OCI-LY1 (cell line): ENCODE data around the gene DUSP7.

Experiments
- EZH2 ChIP-seq: fragments of 200-600 bp; sonication (generic), shearing (Covaris generic); IDR thresholded peaks from 2 replicates; pipeline ENCODE4 v1.8.0; 2017; ENCODE audit warnings: borderline replicate concordance, mixed run types, mild to moderate bottlenecking, antibody characterized with exemption, low read length, moderate library complexity, mixed read lengths
- TF ChIP-seq, protein P1 (sequence below): fragments of 200-600 bp; sonication (generic), shearing (Covaris generic); IDR thresholded peaks from 2 replicates; pipeline ENCODE4 v1.5.1; 2017; ENCODE audit warnings: mild to moderate bottlenecking, antibody characterized with exemption, low read length, moderate library complexity, mixed read lengths

- TF ChIP-seq, protein P1, sequence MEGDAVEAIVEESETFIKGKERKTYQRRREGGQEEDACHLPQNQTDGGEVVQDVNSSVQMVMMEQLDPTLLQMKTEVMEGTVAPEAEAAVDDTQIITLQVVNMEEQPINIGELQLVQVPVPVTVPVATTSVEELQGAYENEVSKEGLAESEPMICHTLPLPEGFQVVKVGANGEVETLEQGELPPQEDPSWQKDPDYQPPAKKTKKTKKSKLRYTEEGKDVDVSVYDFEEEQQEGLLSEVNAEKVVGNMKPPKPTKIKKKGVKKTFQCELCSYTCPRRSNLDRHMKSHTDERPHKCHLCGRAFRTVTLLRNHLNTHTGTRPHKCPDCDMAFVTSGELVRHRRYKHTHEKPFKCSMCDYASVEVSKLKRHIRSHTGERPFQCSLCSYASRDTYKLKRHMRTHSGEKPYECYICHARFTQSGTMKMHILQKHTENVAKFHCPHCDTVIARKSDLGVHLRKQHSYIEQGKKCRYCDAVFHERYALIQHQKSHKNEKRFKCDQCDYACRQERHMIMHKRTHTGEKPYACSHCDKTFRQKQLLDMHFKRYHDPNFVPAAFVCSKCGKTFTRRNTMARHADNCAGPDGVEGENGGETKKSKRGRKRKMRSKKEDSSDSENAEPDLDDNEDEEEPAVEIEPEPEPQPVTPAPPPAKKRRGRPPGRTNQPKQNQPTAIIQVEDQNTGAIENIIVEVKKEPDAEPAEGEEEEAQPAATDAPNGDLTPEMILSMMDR: no peak
- no peak for TF ChIP-seq EZH2
Measured at GRCh38 chr3:52092271-52092660, 35.9 kb upstream of the DUSP7 start.
